B cell (primary cell): ENCODE measurements around the gene TOX2. TPM values are rescaled to one million over a fixed set of nuclear protein-coding genes. Genes with fewer than 3 reads are reported as not detected.

Experiments
- ATAC-seq: fragments of 200-7000 bp; cut with Tn5 transposase; one replicate; pipeline ENCODE4 v1.10.0; 2021; ENCODE audit warnings: low read depth, mild to moderate bottlenecking, moderate number of reproducible peaks, moderate library complexity
- CTCF ChIA-PET: fragments of 350-600 bp; sonication (Branson Sonifier 250); formaldehyde crosslinking; loops from one replicate; lab custom pipeline; 2021; ENCODE audit warnings: antibody characterized with exemption, inconsistent platforms; lab: Charles Lee
- POLR2A ChIA-PET: fragments of 350-600 bp; sonication (Branson Sonifier 250); formaldehyde crosslinking; loops from one replicate; lab custom pipeline; 2021; ENCODE audit warnings: antibody characterized with exemption; lab: Charles Lee
- DNase-seq: peaks from one replicate; pipeline ENCODE4 v3.0.0; 2013
- H2AFZ ChIP-seq: 2 replicates; pipeline ENCODE4 v1.6.1; 2012; ENCODE audit warnings: mild to moderate bottlenecking, low read depth, low read length; ENCODE audit not compliant: insufficient read depth, poor library complexity, severe bottlenecking
- H3K27ac ChIP-seq, 2 donors: 1 replicate in 1 of 2; 2 replicates in 1 of 2; pipeline ENCODE4 v1.5.1; 2012 to 2013; ENCODE audit warnings: low read length in 2 of 2, mild to moderate bottlenecking in 2 of 2, moderate library complexity in 1 of 2
- H3K27me3 ChIP-seq, 4 experiments: fragments of 200-600 bp in 1 of 4; sonication (generic) in 1 of 4; replicated peaks in 1 of 4; 1 replicate in 2 of 4; 2 replicates in 2 of 4; pipeline versions ENCODE4 v1.6.1 to v1.7.0; 2013 to 2016; ENCODE audit warnings: low read length in 3 of 4, mild to moderate bottlenecking in 2 of 4, mixed read lengths in 1 of 4, moderate library complexity in 1 of 4; ENCODE audit not compliant: insufficient read depth in 4 of 4, control insufficient read depth in 3 of 4; ENCODE audit errors: control extremely low read depth in 1 of 4
- H3K36me3 ChIP-seq, 2 experiments: replicated peaks in 1 of 2; 1 replicate in 1 of 2; 2 replicates in 1 of 2; pipeline versions ENCODE4 v1.6.1 to v1.7.1; 2013; ENCODE audit warnings: low read length in 1 of 2; ENCODE audit not compliant: insufficient read depth in 2 of 2, control insufficient read depth in 1 of 2; ENCODE audit errors: control extremely low read depth in 1 of 2, extremely low read depth in 1 of 2
- H3K4me1 ChIP-seq, 2 donors: fragments of 200-600 bp in 1 of 2; sonication (generic) in 1 of 2; 1 replicate in 1 of 2; 2 replicates in 1 of 2; pipeline versions ENCODE4 v1.5.1 to v1.6.1; 2013 to 2017; ENCODE audit warnings: low read length in 2 of 2; ENCODE audit not compliant: control insufficient read depth in 2 of 2, insufficient read depth in 2 of 2
- H3K4me2 ChIP-seq: replicated peaks from 2 replicates; pipeline ENCODE3; 2012; ENCODE audit warnings: mild to moderate bottlenecking, low read depth, low read length; ENCODE audit not compliant: poor library complexity, severe bottlenecking
- H3K4me3 ChIP-seq, 5 experiments: fragments of 200-600 bp in 1 of 5; sonication (generic) in 1 of 5; 1 replicate in 3 of 5; 2 replicates in 2 of 5; pipeline versions ENCODE4 v1.5.1 to v1.7.0; 2011 to 2016; ENCODE audit warnings: low read length in 4 of 5, mild to moderate bottlenecking in 4 of 5, low read depth in 2 of 5, control low read depth in 1 of 5, moderate library complexity in 1 of 5; ENCODE audit not compliant: insufficient read depth in 1 of 5; ENCODE audit errors: control extremely low read depth in 1 of 5, extremely low read depth in 1 of 5
- H3K79me2 ChIP-seq: fragments of 200-600 bp; sonication (generic); one replicate; pipeline ENCODE4 v1.6.0; 2016; ENCODE audit warnings: low read length; ENCODE audit not compliant: control insufficient read depth, insufficient read depth
- H3K9ac ChIP-seq: fragments of 200-600 bp; sonication (generic); 2 replicates; pipeline ENCODE4 v1.6.1; 2017; ENCODE audit warnings: mild to moderate bottlenecking, low read length, moderate library complexity
- H3K9me3 ChIP-seq, 3 donors: one replicate each; pipeline versions ENCODE4 v1.6.1 to v1.7.1; 2013; ENCODE audit warnings: low read length in 2 of 3; ENCODE audit not compliant: control insufficient read depth in 2 of 3, insufficient read depth in 1 of 3; ENCODE audit errors: control extremely low read depth in 1 of 3
- H4K20me1 ChIP-seq: 2 replicates; pipeline ENCODE4 v1.6.0; 2012; ENCODE audit warnings: mild to moderate bottlenecking, low read length; ENCODE audit not compliant: insufficient read depth, control insufficient read depth, poor library complexity, severe bottlenecking
- H3K27ac Mint-ChIP-seq: one replicate; pipeline ENCODE4 v1.8.0; 2021; ENCODE audit warnings: mixed read lengths
- H3K27me3 Mint-ChIP-seq: one replicate; pipeline ENCODE4 v1.8.0; 2021; ENCODE audit warnings: mixed read lengths
- H3K4me1 Mint-ChIP-seq: one replicate; pipeline ENCODE4 v1.8.0; 2021; ENCODE audit warnings: mixed read lengths
- H3K4me3 Mint-ChIP-seq: one replicate; pipeline ENCODE4 v1.8.0; 2021; ENCODE audit warnings: mixed read lengths
- H3K9me3 Mint-ChIP-seq: one replicate; pipeline ENCODE4 v1.8.0; 2022; ENCODE audit warnings: mixed read lengths; ENCODE audit not compliant: insufficient read depth
- EZH2 ChIP-seq: IDR thresholded peaks from 2 replicates; pipeline ENCODE4 v1.6.1; 2012; ENCODE audit warnings: borderline replicate concordance, low read depth, mild to moderate bottlenecking, moderate library complexity, low read length; ENCODE audit not compliant: insufficient read depth, poor library complexity, severe bottlenecking
- WGBS: methylation state at CpG from one replicate; pipeline ENCODE4 v1.1.5; 2013; ENCODE audit warnings: missing lambda C conversion rate; ENCODE audit not compliant: insufficient coverage; 5-methylcytosine and 5-hydroxymethylcytosine counted together
- intact Hi-C: fragments of 100-400 bp; cut with micrococcal nuclease; formaldehyde crosslinking; loops from one replicate; pipeline ENCODE4 v1.10.0; 2022
- polyA plus RNA-seq: library from polyadenylated mRNA; depleted of rRNA; stranded (reverse); fragments of >200 nt; gene quantifications from 2 replicates; pipeline ENCODE4 v1.2.3, GENCODE V29; 2012
- total RNA-seq, 2 donors: library from RNA; stranded (reverse); fragments of 120-200 nt in 1 of 2; gene quantifications; 1 replicate in 1 of 2; 2 replicates in 1 of 2; pipeline versions ENCODE4 v1.2.3 to v1.2.4, GENCODE V29; 2013 to 2022
- TF ChIP-seq, protein P1 (sequence below): fragments of 200-600 bp; IDR thresholded peaks from one replicate; pipeline ENCODE4 v1.8.0; 2022; ENCODE audit warnings: antibody characterized with exemption, mild to moderate bottlenecking

The TOX2 gene
- total and polyA plus RNA-seq, 2 donors (not counting 1 experiment from before 2014, with no cell fraction given): 1.2 to 4.1 TPM

DNA sequence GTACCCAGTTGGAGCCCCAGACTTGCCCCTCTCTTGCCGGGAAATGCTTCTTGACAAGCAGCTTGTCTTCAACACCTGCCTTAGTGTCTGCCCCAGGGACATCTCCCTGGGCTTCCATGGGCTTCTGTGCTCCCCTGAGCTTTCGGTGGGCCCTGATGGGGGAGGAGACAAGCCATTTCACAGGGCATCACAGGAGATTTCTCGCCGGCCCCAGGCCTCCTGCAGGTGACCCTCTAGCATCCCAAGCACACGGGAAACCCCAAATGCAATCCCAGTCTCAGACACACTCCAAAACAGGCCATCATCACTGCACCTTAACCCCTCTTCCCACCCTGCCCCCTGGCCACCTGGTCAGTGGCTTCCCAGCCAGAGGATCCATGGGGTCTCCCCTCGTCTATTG lies 197.8 kb downstream of the TOX2 start:
- no peak for DNase-seq
- Histone ChIP-seq H3K4me1 (no peaks in the 10 kb centered on the region), H3K4me3 (no peak overlapping the region), H3K27me3 (peaks cover 0 to 23% (median 8%) of the 10 kb centered on the region in 4 experiments), H3K4me2 (no peak overlapping the region), H3K36me3 (no peaks in the 10 kb centered on the region), H3K27ac (no peak overlapping the region), H2AFZ (no peak overlapping the region), H3K9ac (no peak overlapping the region), H3K9me3 (peaks cover 0 to 11% (median 0%) of the 10 kb centered on the region in 3 donors), H3K79me2 (no peaks in the 10 kb centered on the region), H4K20me1 (no peaks in the 10 kb centered on the region)
- ChIA-PET POLR2A (no interaction called here), CTCF (interaction anchor here (1.2 to 1.6 kb wide), 2 partner anchors 76 to 78 kb away, joined by 3 to 4 read pairs; no protein-coding TSS in a partner anchor)
- Mint-ChIP-seq H3K9me3 (peaks cover 4% of the 10 kb centered on the region), H3K4me1 (peaks cover 3% of the 10 kb centered on the region), H3K4me3 (no peak overlapping the region), H3K27me3 (peaks cover 62% of the 10 kb centered on the region), H3K27ac (no peak overlapping the region)
- 95% methylated on average over 5 of the region's 6 CpGs for WGBS
- intact Hi-C loops: no loop called here
- no peak for TF ChIP-seq EZH2
- TF ChIP-seq, protein P1, sequence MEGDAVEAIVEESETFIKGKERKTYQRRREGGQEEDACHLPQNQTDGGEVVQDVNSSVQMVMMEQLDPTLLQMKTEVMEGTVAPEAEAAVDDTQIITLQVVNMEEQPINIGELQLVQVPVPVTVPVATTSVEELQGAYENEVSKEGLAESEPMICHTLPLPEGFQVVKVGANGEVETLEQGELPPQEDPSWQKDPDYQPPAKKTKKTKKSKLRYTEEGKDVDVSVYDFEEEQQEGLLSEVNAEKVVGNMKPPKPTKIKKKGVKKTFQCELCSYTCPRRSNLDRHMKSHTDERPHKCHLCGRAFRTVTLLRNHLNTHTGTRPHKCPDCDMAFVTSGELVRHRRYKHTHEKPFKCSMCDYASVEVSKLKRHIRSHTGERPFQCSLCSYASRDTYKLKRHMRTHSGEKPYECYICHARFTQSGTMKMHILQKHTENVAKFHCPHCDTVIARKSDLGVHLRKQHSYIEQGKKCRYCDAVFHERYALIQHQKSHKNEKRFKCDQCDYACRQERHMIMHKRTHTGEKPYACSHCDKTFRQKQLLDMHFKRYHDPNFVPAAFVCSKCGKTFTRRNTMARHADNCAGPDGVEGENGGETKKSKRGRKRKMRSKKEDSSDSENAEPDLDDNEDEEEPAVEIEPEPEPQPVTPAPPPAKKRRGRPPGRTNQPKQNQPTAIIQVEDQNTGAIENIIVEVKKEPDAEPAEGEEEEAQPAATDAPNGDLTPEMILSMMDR: no peak
- no peak for ATAC-seq

DNA sequence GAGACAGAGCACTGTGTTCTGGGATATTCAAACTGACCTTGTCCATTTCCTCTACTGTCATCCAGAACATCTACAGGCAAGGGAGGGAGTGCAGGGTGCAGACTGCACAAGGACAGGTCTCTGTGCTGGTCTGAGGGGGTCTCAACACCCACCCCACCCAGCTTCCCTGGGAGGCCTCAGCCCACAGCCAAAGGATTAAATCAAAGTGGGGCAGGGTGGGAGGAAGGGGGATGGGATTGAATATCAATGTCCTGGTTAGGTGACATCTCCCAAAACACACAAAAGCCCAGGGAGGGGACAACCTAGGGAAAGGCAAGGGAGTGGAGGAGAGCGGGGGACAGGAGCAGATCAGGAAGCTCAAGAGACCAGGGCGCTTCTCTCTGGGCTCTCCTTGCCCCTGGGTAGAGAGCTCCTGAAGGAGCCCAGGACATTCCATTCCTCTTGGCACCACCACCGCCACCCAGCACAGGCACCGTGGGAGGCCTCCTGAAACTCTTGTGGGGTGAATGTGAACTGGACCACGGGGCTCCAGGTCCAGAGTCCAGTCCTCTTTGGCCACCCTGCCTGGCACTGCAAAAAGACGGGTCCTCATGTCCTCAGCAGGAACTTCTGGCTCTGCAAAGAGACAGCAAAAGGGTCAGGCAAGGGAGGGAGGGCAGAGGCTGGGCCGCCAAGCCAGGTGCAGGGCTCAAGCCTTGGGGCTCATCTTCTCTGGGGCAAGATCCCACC lies 198.4 kb downstream of the TOX2 start:
- Mint-ChIP-seq H3K4me1 (peaks cover 3% of the 10 kb centered on the region), H3K9me3 (peaks cover 2% of the 10 kb centered on the region), H3K4me3 (no peak overlapping the region), H3K27me3 (peaks cover 62% of the 10 kb centered on the region), H3K27ac (no peak overlapping the region)
- ChIA-PET CTCF (interaction anchor here (1.2 to 1.4 kb wide), 2 partner anchors 75 to 77 kb away, joined by 4 read pairs; no protein-coding TSS in a partner anchor), POLR2A (no interaction called here)
- no peaks in the 10 kb centered on the region for H3K4me1 ChIP-seq
- H3K9ac ChIP-seq: no peak overlapping the region
- H3K9me3 ChIP-seq: peaks cover 0 to 5% (median 0%) of the 10 kb centered on the region in 3 donors
- no peaks in the 10 kb centered on the region for H3K36me3 ChIP-seq
- peaks cover 0 to 26% (median 8%) of the 10 kb centered on the region in 4 experiments for H3K27me3 ChIP-seq
- TF ChIP-seq, protein P1: no peak
- TF ChIP-seq EZH2: no peak
- ATAC-seq (no peak), DNase-seq (no peak)
- H3K79me2 ChIP-seq: no peaks in the 10 kb centered on the region
- no peak overlapping the region for H2AFZ ChIP-seq
- intact Hi-C loops: no loop called here
- H3K4me2 ChIP-seq: no peak overlapping the region
- no peaks in the 10 kb centered on the region for H4K20me1 ChIP-seq
- 83% methylated on average over 5 of the region's 7 CpGs for WGBS
- no peak overlapping the region for H3K27ac ChIP-seq
- no peak overlapping the region for H3K4me3 ChIP-seq
